B cell (primary cell): ENCODE results near the gene TTC19. TPM values are rescaled to one million over a fixed set of nuclear protein-coding genes. Genes with fewer than 3 reads are reported as not detected.

Source experiments
- ATAC-seq: fragments of 200-7000 bp; cut with Tn5 transposase; one replicate; pipeline ENCODE4 v1.10.0; 2021; ENCODE audit warnings: low read depth, mild to moderate bottlenecking, moderate number of reproducible peaks, moderate library complexity
- CTCF ChIA-PET: fragments of 350-600 bp; sonication (Branson Sonifier 250); formaldehyde crosslinking; loops from one replicate; lab custom pipeline; 2021; ENCODE audit warnings: antibody characterized with exemption, inconsistent platforms; lab: Charles Lee
- POLR2A ChIA-PET: fragments of 350-600 bp; sonication (Branson Sonifier 250); formaldehyde crosslinking; loops from one replicate; lab custom pipeline; 2021; ENCODE audit warnings: antibody characterized with exemption; lab: Charles Lee
- DNase-seq: peaks from one replicate; pipeline ENCODE4 v3.0.0; 2013
- H2AFZ ChIP-seq: 2 replicates; pipeline ENCODE4 v1.6.1; 2012; ENCODE audit warnings: mild to moderate bottlenecking, low read depth, low read length; ENCODE audit not compliant: insufficient read depth, poor library complexity, severe bottlenecking
- H3K27ac ChIP-seq, 2 donors: 1 replicate in 1 of 2; 2 replicates in 1 of 2; pipeline ENCODE4 v1.5.1; 2012 to 2013; ENCODE audit warnings: low read length in 2 of 2, mild to moderate bottlenecking in 2 of 2, moderate library complexity in 1 of 2
- H3K27me3 ChIP-seq, 4 experiments: fragments of 200-600 bp in 1 of 4; sonication (generic) in 1 of 4; replicated peaks in 1 of 4; 1 replicate in 2 of 4; 2 replicates in 2 of 4; pipeline versions ENCODE4 v1.6.1 to v1.7.0; 2013 to 2016; ENCODE audit warnings: low read length in 3 of 4, mild to moderate bottlenecking in 2 of 4, mixed read lengths in 1 of 4, moderate library complexity in 1 of 4; ENCODE audit not compliant: insufficient read depth in 4 of 4, control insufficient read depth in 3 of 4; ENCODE audit errors: control extremely low read depth in 1 of 4
- H3K36me3 ChIP-seq, 2 experiments: replicated peaks in 1 of 2; 1 replicate in 1 of 2; 2 replicates in 1 of 2; pipeline versions ENCODE4 v1.6.1 to v1.7.1; 2013; ENCODE audit warnings: low read length in 1 of 2; ENCODE audit not compliant: insufficient read depth in 2 of 2, control insufficient read depth in 1 of 2; ENCODE audit errors: control extremely low read depth in 1 of 2, extremely low read depth in 1 of 2
- H3K4me1 ChIP-seq, 2 donors: fragments of 200-600 bp in 1 of 2; sonication (generic) in 1 of 2; 1 replicate in 1 of 2; 2 replicates in 1 of 2; pipeline versions ENCODE4 v1.5.1 to v1.6.1; 2013 to 2017; ENCODE audit warnings: low read length in 2 of 2; ENCODE audit not compliant: control insufficient read depth in 2 of 2, insufficient read depth in 2 of 2
- H3K4me2 ChIP-seq: replicated peaks from 2 replicates; pipeline ENCODE3; 2012; ENCODE audit warnings: mild to moderate bottlenecking, low read depth, low read length; ENCODE audit not compliant: poor library complexity, severe bottlenecking
- H3K4me3 ChIP-seq, 5 experiments: fragments of 200-600 bp in 1 of 5; sonication (generic) in 1 of 5; 1 replicate in 3 of 5; 2 replicates in 2 of 5; pipeline versions ENCODE4 v1.5.1 to v1.7.0; 2011 to 2016; ENCODE audit warnings: low read length in 4 of 5, mild to moderate bottlenecking in 4 of 5, low read depth in 2 of 5, control low read depth in 1 of 5, moderate library complexity in 1 of 5; ENCODE audit not compliant: insufficient read depth in 1 of 5; ENCODE audit errors: control extremely low read depth in 1 of 5, extremely low read depth in 1 of 5
- H3K79me2 ChIP-seq: fragments of 200-600 bp; sonication (generic); one replicate; pipeline ENCODE4 v1.6.0; 2016; ENCODE audit warnings: low read length; ENCODE audit not compliant: control insufficient read depth, insufficient read depth
- H3K9ac ChIP-seq: fragments of 200-600 bp; sonication (generic); 2 replicates; pipeline ENCODE4 v1.6.1; 2017; ENCODE audit warnings: mild to moderate bottlenecking, low read length, moderate library complexity
- H3K9me3 ChIP-seq, 3 donors: one replicate each; pipeline versions ENCODE4 v1.6.1 to v1.7.1; 2013; ENCODE audit warnings: low read length in 2 of 3; ENCODE audit not compliant: control insufficient read depth in 2 of 3, insufficient read depth in 1 of 3; ENCODE audit errors: control extremely low read depth in 1 of 3
- H4K20me1 ChIP-seq: 2 replicates; pipeline ENCODE4 v1.6.0; 2012; ENCODE audit warnings: mild to moderate bottlenecking, low read length; ENCODE audit not compliant: insufficient read depth, control insufficient read depth, poor library complexity, severe bottlenecking
- H3K27ac Mint-ChIP-seq: one replicate; pipeline ENCODE4 v1.8.0; 2021; ENCODE audit warnings: mixed read lengths
- H3K27me3 Mint-ChIP-seq: one replicate; pipeline ENCODE4 v1.8.0; 2021; ENCODE audit warnings: mixed read lengths
- H3K4me1 Mint-ChIP-seq: one replicate; pipeline ENCODE4 v1.8.0; 2021; ENCODE audit warnings: mixed read lengths
- H3K4me3 Mint-ChIP-seq: one replicate; pipeline ENCODE4 v1.8.0; 2021; ENCODE audit warnings: mixed read lengths
- H3K9me3 Mint-ChIP-seq: one replicate; pipeline ENCODE4 v1.8.0; 2022; ENCODE audit warnings: mixed read lengths; ENCODE audit not compliant: insufficient read depth
- EZH2 ChIP-seq: IDR thresholded peaks from 2 replicates; pipeline ENCODE4 v1.6.1; 2012; ENCODE audit warnings: borderline replicate concordance, low read depth, mild to moderate bottlenecking, moderate library complexity, low read length; ENCODE audit not compliant: insufficient read depth, poor library complexity, severe bottlenecking
- WGBS: methylation state at CpG from one replicate; pipeline ENCODE4 v1.1.5; 2013; ENCODE audit warnings: missing lambda C conversion rate; ENCODE audit not compliant: insufficient coverage; 5-methylcytosine and 5-hydroxymethylcytosine counted together
- intact Hi-C: fragments of 100-400 bp; cut with micrococcal nuclease; formaldehyde crosslinking; loops from one replicate; pipeline ENCODE4 v1.10.0; 2022
- polyA plus RNA-seq: library from polyadenylated mRNA; depleted of rRNA; stranded (reverse); fragments of >200 nt; gene quantifications from 2 replicates; pipeline ENCODE4 v1.2.3, GENCODE V29; 2012
- total RNA-seq, 2 donors: library from RNA; stranded (reverse); fragments of 120-200 nt in 1 of 2; gene quantifications; 1 replicate in 1 of 2; 2 replicates in 1 of 2; pipeline versions ENCODE4 v1.2.3 to v1.2.4, GENCODE V29; 2013 to 2022
- TF ChIP-seq, protein P1 (sequence below): fragments of 200-600 bp; IDR thresholded peaks from one replicate; pipeline ENCODE4 v1.8.0; 2022; ENCODE audit warnings: antibody characterized with exemption, mild to moderate bottlenecking

TTC19 gene
- total and polyA plus RNA-seq, 2 donors (not counting 1 experiment from before 2014, with no cell fraction given): 8.2 to 38.5 TPM

DNA sequence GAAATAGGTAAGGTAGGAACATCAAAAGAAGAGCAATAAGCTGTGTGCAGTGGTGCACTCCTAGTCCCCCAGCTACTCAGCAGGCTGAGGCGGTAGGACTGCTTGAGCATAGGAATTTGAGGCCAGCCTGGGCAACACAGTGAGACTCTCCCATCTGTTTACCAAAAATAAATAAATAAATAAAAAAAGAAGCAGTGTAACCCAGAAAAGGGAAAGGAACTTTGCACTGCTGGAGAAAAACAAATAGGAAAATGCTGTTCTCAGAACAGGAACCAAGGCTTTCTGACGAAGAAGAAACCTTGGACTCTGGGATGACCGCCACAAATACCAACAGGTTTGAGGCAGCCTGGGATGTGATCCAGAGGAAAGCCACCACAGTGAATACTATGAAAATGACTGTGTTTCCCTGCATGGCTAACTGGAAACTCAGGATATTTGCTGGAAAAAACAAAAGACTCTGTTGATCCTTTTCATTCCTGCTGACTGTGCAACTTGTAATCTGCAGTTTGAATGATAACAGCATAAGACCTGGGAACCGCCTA, 41.2 kb downstream of the TTC19 start:
- 90% methylated on average over 2 of the region's 4 CpGs for WGBS
- ATAC-seq: no peak

DNA sequence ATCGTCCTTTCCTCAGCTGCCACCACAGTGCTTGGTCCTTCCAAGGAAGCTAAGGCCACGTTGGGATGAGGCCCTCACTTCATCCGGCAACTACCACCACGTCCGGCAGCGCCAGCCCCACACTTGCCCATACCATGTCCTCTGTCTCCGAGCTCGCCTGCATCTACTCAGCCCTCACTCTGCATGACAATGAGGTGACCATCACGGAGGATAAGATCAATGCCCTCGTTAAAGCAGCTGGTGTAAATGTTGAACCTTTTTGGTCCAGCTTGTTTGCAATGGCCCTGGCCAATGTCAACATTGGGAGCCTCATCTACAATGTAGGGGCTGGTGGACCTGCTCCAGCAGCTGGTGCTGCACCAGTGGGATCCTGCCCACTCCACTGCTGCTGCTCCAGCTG, 44.9 kb downstream of the TTC19 start:
- peaks cover 3% of the 10 kb centered on the region for H3K79me2 ChIP-seq
- H3K27ac Mint-ChIP-seq: no peak overlapping the region

More for the DNA sequence above, 41.2 kb downstream of the TTC19 start:
- Histone ChIP-seq H3K79me2 (no peaks in the 10 kb centered on the region), H3K4me2 (no peak overlapping the region), H2AFZ (no peak overlapping the region), H3K4me3 (no peak overlapping the region), H3K27me3 (no peaks in the 10 kb centered on the region), H3K4me1 (no peaks in the 10 kb centered on the region), H4K20me1 (no peaks in the 10 kb centered on the region), H3K36me3 (peaks cover 3 to 80% of the 10 kb centered on the region in 2 experiments), H3K9ac (no peak overlapping the region), H3K27ac (no peak overlapping the region), H3K9me3 (no peaks in the 10 kb centered on the region)
- POLR2A ChIA-PET: no interaction called here
- intact Hi-C loops: no loop called here
- no peak overlapping the region for H3K4me3 Mint-ChIP-seq
- H3K27me3 Mint-ChIP-seq: no peaks in the 10 kb centered on the region
- H3K4me1 Mint-ChIP-seq: no peaks in the 10 kb centered on the region
- CTCF ChIA-PET: no interaction called here
- no peak for DNase-seq
- no peaks in the 10 kb centered on the region for H3K9me3 Mint-ChIP-seq
- no peak overlapping the region for H3K27ac Mint-ChIP-seq
- TF ChIP-seq EZH2: no peak

More for the DNA sequence above, 44.9 kb downstream of the TTC19 start:
- H3K27ac ChIP-seq: no peak overlapping the region
- CTCF ChIA-PET: no interaction called here
- DNase-seq (no peak), ATAC-seq (no peak)
- peaks cover 3 to 89% of the 10 kb centered on the region in 2 experiments for H3K36me3 ChIP-seq
- H3K27me3 ChIP-seq: no peaks in the 10 kb centered on the region
- no peak overlapping the region for H3K4me2 ChIP-seq
- no peak overlapping the region for H3K4me3 ChIP-seq
- H4K20me1 ChIP-seq: no peaks in the 10 kb centered on the region
- Mint-ChIP-seq H3K9me3 (no peaks in the 10 kb centered on the region), H3K4me1 (no peaks in the 10 kb centered on the region), H3K4me3 (no peak overlapping the region), H3K27me3 (no peaks in the 10 kb centered on the region)
- H2AFZ ChIP-seq: no peak overlapping the region
- 98% methylated on average over 10 of the region's 10 CpGs for WGBS
- intact Hi-C loops: no loop called here
- no peak for TF ChIP-seq EZH2
- TF ChIP-seq, protein P1, sequence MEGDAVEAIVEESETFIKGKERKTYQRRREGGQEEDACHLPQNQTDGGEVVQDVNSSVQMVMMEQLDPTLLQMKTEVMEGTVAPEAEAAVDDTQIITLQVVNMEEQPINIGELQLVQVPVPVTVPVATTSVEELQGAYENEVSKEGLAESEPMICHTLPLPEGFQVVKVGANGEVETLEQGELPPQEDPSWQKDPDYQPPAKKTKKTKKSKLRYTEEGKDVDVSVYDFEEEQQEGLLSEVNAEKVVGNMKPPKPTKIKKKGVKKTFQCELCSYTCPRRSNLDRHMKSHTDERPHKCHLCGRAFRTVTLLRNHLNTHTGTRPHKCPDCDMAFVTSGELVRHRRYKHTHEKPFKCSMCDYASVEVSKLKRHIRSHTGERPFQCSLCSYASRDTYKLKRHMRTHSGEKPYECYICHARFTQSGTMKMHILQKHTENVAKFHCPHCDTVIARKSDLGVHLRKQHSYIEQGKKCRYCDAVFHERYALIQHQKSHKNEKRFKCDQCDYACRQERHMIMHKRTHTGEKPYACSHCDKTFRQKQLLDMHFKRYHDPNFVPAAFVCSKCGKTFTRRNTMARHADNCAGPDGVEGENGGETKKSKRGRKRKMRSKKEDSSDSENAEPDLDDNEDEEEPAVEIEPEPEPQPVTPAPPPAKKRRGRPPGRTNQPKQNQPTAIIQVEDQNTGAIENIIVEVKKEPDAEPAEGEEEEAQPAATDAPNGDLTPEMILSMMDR: no peak
- no peaks in the 10 kb centered on the region for H3K4me1 ChIP-seq
- H3K9ac ChIP-seq: no peak overlapping the region
- H3K9me3 ChIP-seq: no peaks in the 10 kb centered on the region
- POLR2A ChIA-PET: no interaction called here
